UCSD-AML1 (cell line): ENCODE data around the gene IFITM2.
"Not testable (repeated sequence)": the region's sequence is repeated elsewhere in the genome, so short reads cannot be mapped to it uniquely, and the experiment has no call there.

Experiments
- DNase-seq: peaks from one replicate; lab custom pipeline; 2025; ENCODE audit not compliant: unreplicated experiment; lab: John Stamatoyannopoulos, UW

The IFITM2 gene

GRCh38 chr11:281486-282161, 26.0 kb upstream of the IFITM2 start:
- no peak for DNase-seq

- no peak for DNase-seq
Observed at GRCh38 chr11:282171-282570, 25.4 kb upstream of the IFITM2 start.

- peak; percentile 37 for DNase-seq
Observed at GRCh38 chr11:282630-283360, 24.8 kb upstream of the IFITM2 start.

GRCh38 chr11:283405-284104, 24.1 kb upstream of the IFITM2 start:
- DNase-seq = no peak

- no peak for DNase-seq
Observed at GRCh38 chr11:284105-285020, 23.3 kb upstream of the IFITM2 start.

GRCh38 chr11:285021-285893, 22.4 kb upstream of the IFITM2 start:
- no peak for DNase-seq

GRCh38 chr11:285894-286220, 21.8 kb upstream of the IFITM2 start:
- DNase-seq = no peak

GRCh38 chr11:286977-287820, 20.4 kb upstream of the IFITM2 start:
- DNase-seq = not testable (repeated sequence)

GRCh38 chr11:287821-288477, 19.7 kb upstream of the IFITM2 start:
- DNase-seq = no peak

GRCh38 chr11:288478-289397, 18.9 kb upstream of the IFITM2 start, which contains the start of gene PGGHG:
PGGHG (plus strand) TSS chr11:289126; CDS start chr11:289817, 691 bp downstream.
- peak; percentile 73 for DNase-seq

- no peak for DNase-seq
Observed at GRCh38 chr11:289398-289711, 18.3 kb upstream of the IFITM2 start.

- no peak for DNase-seq
Observed at GRCh38 chr11:289712-290620, 17.6 kb upstream of the IFITM2 start.

- DNase-seq = no peak
Observed at GRCh38 chr11:290621-291231, 16.9 kb upstream of the IFITM2 start.

- no peak for DNase-seq
Observed at GRCh38 chr11:291281-292210, 16.1 kb upstream of the IFITM2 start.
